Neuronal stem cell (in vitro differentiated cells): ENCODE data around the gene EYS.

Experiments used
- DNase-seq: peaks from one replicate; pipeline ENCODE4 v3.0.0-alpha.2; 2013; ENCODE audit warnings: low spot score
- H2AFZ ChIP-seq: one replicate; pipeline ENCODE4 v1.6.1; 2013; ENCODE audit warnings: mild to moderate bottlenecking, low read length, inconsistent platforms
- H2AK5ac ChIP-seq: 2 replicates; pipeline ENCODE4 v1.6.1; 2013; ENCODE audit warnings: low read depth, mild to moderate bottlenecking, inconsistent platforms, low read length, moderate library complexity, mixed read lengths
- H2BK120ac ChIP-seq: 2 replicates; pipeline ENCODE4 v1.6.1; 2013; ENCODE audit warnings: low read depth, mild to moderate bottlenecking, inconsistent platforms, low read length, moderate library complexity, mixed read lengths
- H2BK12ac ChIP-seq: one replicate; pipeline ENCODE4 v1.6.1; 2013; ENCODE audit warnings: low read length, inconsistent platforms
- H2BK15ac ChIP-seq: 2 replicates; pipeline ENCODE4 v1.6.1; 2013; ENCODE audit warnings: mild to moderate bottlenecking, low read length, inconsistent platforms, mixed read lengths
- H2BK5ac ChIP-seq: one replicate; pipeline ENCODE4 v1.6.1; 2013; ENCODE audit warnings: inconsistent platforms, mild to moderate bottlenecking, low read length, moderate library complexity
- H3K14ac ChIP-seq: one replicate; pipeline ENCODE4 v1.6.1; 2013; ENCODE audit warnings: low read length, inconsistent platforms
- H3K18ac ChIP-seq: 2 replicates; pipeline ENCODE4 v1.6.1; 2013; ENCODE audit warnings: low read length, inconsistent platforms
- H3K23ac ChIP-seq: 2 replicates; pipeline ENCODE4 v1.6.1; 2013; ENCODE audit warnings: low read depth, mild to moderate bottlenecking, mixed read lengths, low read length, inconsistent platforms; ENCODE audit not compliant: poor library complexity
- H3K27ac ChIP-seq: replicated peaks from 3 replicates; pipeline ENCODE4 v1.5.1; 2013; ENCODE audit warnings: low read length, inconsistent platforms
- H3K27me3 ChIP-seq, 3 experiments: 2 replicates each; pipeline ENCODE4 v1.6.1; 2013; ENCODE audit warnings: low read length in 3 of 3, mild to moderate bottlenecking in 2 of 3, inconsistent platforms in 1 of 3, low read depth in 1 of 3, mixed read lengths in 1 of 3, moderate library complexity in 1 of 3; ENCODE audit not compliant: control insufficient read depth in 3 of 3, insufficient read depth in 3 of 3
- H3K36me3 ChIP-seq, 2 donors: replicated peaks in 1 of 2; 2 replicates each; pipeline ENCODE4 v1.6.1; 2013; ENCODE audit warnings: low read length in 2 of 2; ENCODE audit not compliant: control insufficient read depth in 2 of 2, insufficient read depth in 2 of 2
- H3K4ac ChIP-seq: 2 replicates; pipeline ENCODE4 v1.6.1; 2013; ENCODE audit warnings: inconsistent platforms, mild to moderate bottlenecking, low read length, moderate library complexity
- H3K4me1 ChIP-seq, 2 donors: 1 replicate in 1 of 2; 2 replicates in 1 of 2; pipeline ENCODE4 v1.6.1; 2013; ENCODE audit warnings: low read length in 2 of 2, low read depth in 1 of 2; ENCODE audit not compliant: control insufficient read depth in 2 of 2, insufficient read depth in 1 of 2
- H3K4me2 ChIP-seq: one replicate; pipeline ENCODE4 v1.6.1; 2013; ENCODE audit warnings: mild to moderate bottlenecking, low read length, inconsistent platforms; ENCODE audit not compliant: insufficient read depth, poor library complexity, severe bottlenecking
- H3K4me3 ChIP-seq, 2 donors: 2 replicates each; pipeline ENCODE4 v1.5.1; 2013; ENCODE audit warnings: low read length in 2 of 2, mild to moderate bottlenecking in 2 of 2, inconsistent platforms in 1 of 2, moderate library complexity in 1 of 2
- H3K79me1 ChIP-seq: one replicate; pipeline ENCODE4 v1.6.1; 2013; ENCODE audit warnings: low read depth, mild to moderate bottlenecking, inconsistent platforms, low read length, moderate library complexity
- H3K9ac ChIP-seq: one replicate; pipeline ENCODE4 v1.6.1; 2013; ENCODE audit warnings: mild to moderate bottlenecking, low read depth, low read length, inconsistent platforms; ENCODE audit not compliant: poor library complexity
- H3K9me3 ChIP-seq, 2 donors: replicated peaks in 1 of 2; 2 replicates each; pipeline versions ENCODE3 to v1.6.1; 2013; ENCODE audit warnings: low read length in 2 of 2, mild to moderate bottlenecking in 2 of 2, inconsistent platforms in 1 of 2, low read depth in 1 of 2, mixed read lengths in 1 of 2, moderate library complexity in 1 of 2; ENCODE audit not compliant: control insufficient read depth in 2 of 2, insufficient read depth in 1 of 2
- H4K8ac ChIP-seq: one replicate; pipeline ENCODE4 v1.6.1; 2013; ENCODE audit warnings: low read depth, mild to moderate bottlenecking, inconsistent platforms, low read length, moderate library complexity
- H4K91ac ChIP-seq: one replicate; pipeline ENCODE4 v1.6.1; 2013; ENCODE audit warnings: low read length, low read depth, mild to moderate bottlenecking, inconsistent platforms; ENCODE audit not compliant: poor library complexity
- WGBS, 2 donors: extraction: QIAGEN DNeasy Blood & Tissue Kit; methylation state at CpG; one replicate each; pipeline ENCODE4 v1.1.7; 2013; ENCODE audit warnings: missing lambda C conversion rate in 2 of 2, mixed read lengths in 1 of 2; ENCODE audit not compliant: insufficient read length in 2 of 2, insufficient replicate concordance in 1 of 2; ENCODE audit errors: extremely low coverage in 2 of 2; 5-methylcytosine and 5-hydroxymethylcytosine counted together

The EYS gene

GRCh38 chr6:64257586-64257985 lies 1449.4 kb downstream of the EYS start:
- Histone ChIP-seq H3K27ac (no peak overlapping the region), H3K4me3 (no peak overlapping the region), H3K79me1 (no peaks in the 10 kb centered on the region), H2AK5ac (no peak overlapping the region), H3K4me1 (peaks cover 0 to 3% of the 10 kb centered on the region in 2 donors), H3K23ac (no peak overlapping the region), H2AFZ (no peak overlapping the region), H3K9ac (no peak overlapping the region), H2BK15ac (no peak overlapping the region), H4K91ac (no peak overlapping the region), H3K27me3 (no peaks in the 10 kb centered on the region), H2BK5ac (no peak overlapping the region), H3K36me3 (no peaks in the 10 kb centered on the region), H3K9me3 (no peaks in the 10 kb centered on the region), H3K4me2 (no peak overlapping the region), H2BK12ac (no peak overlapping the region), H3K18ac (no peak overlapping the region), H3K4ac (no peak overlapping the region), H3K14ac (no peak overlapping the region), H4K8ac (no peak overlapping the region), H2BK120ac (no peak overlapping the region)
- DNase-seq = no peak
- WGBS, 2 donors = no CpG with 5 or more reads among the region's 3 CpGs

- Histone ChIP-seq H3K27ac (no peak overlapping the region), H2BK12ac (no peak overlapping the region), H3K79me1 (no peaks in the 10 kb centered on the region), H3K4ac (no peak overlapping the region), H3K4me1 (no peaks in the 10 kb centered on the region), H4K91ac (no peak overlapping the region), H3K9me3 (no peaks in the 10 kb centered on the region), H2BK15ac (no peak overlapping the region), H2BK5ac (no peak overlapping the region), H3K36me3 (no peaks in the 10 kb centered on the region), H2BK120ac (no peak overlapping the region), H2AFZ (no peak overlapping the region), H3K18ac (no peak overlapping the region), H3K4me2 (no peak overlapping the region), H4K8ac (no peak overlapping the region), H3K23ac (no peak overlapping the region), H2AK5ac (no peak overlapping the region), H3K27me3 (no peaks in the 10 kb centered on the region), H3K9ac (no peak overlapping the region), H3K14ac (no peak overlapping the region), H3K4me3 (no peak overlapping the region)
- no peak for DNase-seq
- WGBS, 2 donors = no CpG with 5 or more reads among the region's 3 CpGs
Measured at GRCh38 chr6:64256483-64256882, 1450.5 kb downstream of the EYS start.

DNA sequence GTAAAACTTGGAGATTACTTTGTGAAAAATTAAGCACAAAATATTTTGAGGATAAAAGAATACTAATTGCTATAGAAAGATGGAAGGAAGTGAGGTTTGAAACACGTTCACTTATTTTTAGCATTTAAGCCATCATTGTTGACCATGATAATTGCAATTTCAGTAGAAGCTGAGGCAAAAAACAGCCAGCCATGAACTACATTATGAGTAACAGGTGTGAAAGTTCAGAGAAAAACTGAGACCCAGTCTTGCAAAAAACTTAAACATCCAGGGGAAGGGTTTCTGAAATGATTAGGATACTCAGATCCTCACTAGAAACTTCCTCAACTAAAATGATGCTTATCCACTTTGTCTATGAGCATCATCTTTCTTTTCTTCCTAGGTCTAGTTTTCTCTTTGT lies 1452.0 kb downstream of the EYS start:
- no CpG with 5 or more reads among the region's 1 CpG for WGBS, 2 donors
- Histone ChIP-seq H3K79me1 (no peaks in the 10 kb centered on the region), H3K27me3 (no peaks in the 10 kb centered on the region), H3K4ac (no peak overlapping the region), H4K91ac (no peak overlapping the region), H3K27ac (no peak overlapping the region), H3K14ac (no peak overlapping the region), H3K36me3 (no peaks in the 10 kb centered on the region), H2BK12ac (no peak overlapping the region), H2AFZ (no peak overlapping the region), H3K9ac (no peak overlapping the region), H3K4me3 (no peak overlapping the region), H3K23ac (no peak overlapping the region), H3K4me1 (no peaks in the 10 kb centered on the region), H2BK15ac (no peak overlapping the region), H4K8ac (no peak overlapping the region), H3K4me2 (no peak overlapping the region), H2BK5ac (no peak overlapping the region), H3K9me3 (no peaks in the 10 kb centered on the region), H2BK120ac (no peak overlapping the region), H3K18ac (no peak overlapping the region), H2AK5ac (no peak overlapping the region)
- no peak for DNase-seq

GRCh38 chr6:64254558-64254957 lies 1452.5 kb downstream of the EYS start:
- Histone ChIP-seq H3K27ac (no peak overlapping the region), H3K79me1 (no peaks in the 10 kb centered on the region), H3K4me2 (no peak overlapping the region), H3K4ac (no peak overlapping the region), H3K9me3 (no peaks in the 10 kb centered on the region), H3K36me3 (no peaks in the 10 kb centered on the region), H2BK15ac (no peak overlapping the region), H4K8ac (no peak overlapping the region), H3K14ac (no peak overlapping the region), H3K4me1 (no peaks in the 10 kb centered on the region), H3K27me3 (no peaks in the 10 kb centered on the region), H3K4me3 (no peak overlapping the region), H2AFZ (peak overlapping the region; percentile 61), H2AK5ac (no peak overlapping the region), H2BK120ac (no peak overlapping the region), H2BK12ac (no peak overlapping the region), H3K9ac (no peak overlapping the region), H2BK5ac (no peak overlapping the region), H3K18ac (no peak overlapping the region), H3K23ac (no peak overlapping the region), H4K91ac (no peak overlapping the region)
- DNase-seq = no peak
- WGBS, 2 donors = 100% methylated on average over 1 of the region's 3 CpGs; no CpG with 5 or more reads in 1 of the 2 donors
